ENCODE measurements around the gene IL17RE.
"Not testable (repeated sequence)": the region's sequence is repeated elsewhere in the genome, so short reads cannot be mapped to it uniquely, and the experiment has no call there.

IL17RE gene

GRCh38 chr3:9935966-9936510 lies 33.4 kb downstream of the IL17RE start:
- no peak for DNase-seq

- no peak for DNase-seq
Measured at GRCh38 chr3:9937486-9938238, 35.0 kb downstream of the IL17RE start.

GRCh38 chr3:9938966-9939365 lies 36.3 kb downstream of the IL17RE start:
- DNase-seq = no peak

- DNase-seq = not testable (repeated sequence)
Measured at GRCh38 chr3:9939906-9940305, 37.3 kb downstream of the IL17RE start.

- DNase-seq = no peak
Measured at GRCh38 chr3:9940746-9941145, 38.1 kb downstream of the IL17RE start.

- DNase-seq = no peak
Measured at GRCh38 chr3:9942164-9942563, 39.5 kb downstream of the IL17RE start.

GRCh38 chr3:9942934-9943690 lies 40.5 kb downstream of the IL17RE start:
- no peak for DNase-seq

GRCh38 chr3:9944271-9944670 lies 41.6 kb downstream of the IL17RE start:
- DNase-seq = no peak

GRCh38 chr3:9945358-9945757 lies 42.7 kb downstream of the IL17RE start:
- DNase-seq = no peak

GRCh38 chr3:9946112-9947024 lies 43.7 kb downstream of the IL17RE start:
- DNase-seq = peak; percentile 72

- no peak for DNase-seq
Measured at GRCh38 chr3:9947025-9947995, 44.7 kb downstream of the IL17RE start.

- DNase-seq = no peak
Measured at GRCh38 chr3:9948586-9948985, 45.9 kb downstream of the IL17RE start.

GRCh38 chr3:9949115-9949514 lies 46.5 kb downstream of the IL17RE start:
- no peak for DNase-seq

- DNase-seq = no peak
Measured at GRCh38 chr3:9949626-9950025, 47.0 kb downstream of the IL17RE start.

- peak; percentile 13 for DNase-seq
Measured at GRCh38 chr3:9951126-9951525, 48.5 kb downstream of the IL17RE start.

- DNase-seq = no peak
Measured at GRCh38 chr3:9951598-9951961, 48.9 kb downstream of the IL17RE start.

GRCh38 chr3:9951962-9952805 lies 49.5 kb downstream of the IL17RE start, which contains the start of gene PRRT3:
Gene PRRT3 (minus strand): TSS chr3:9952408. CDS start chr3:9950115, 2,293 bp downstream.
- peak; percentile 63 for DNase-seq

- no peak for DNase-seq
Measured at GRCh38 chr3:9955067-9955502, 52.4 kb downstream of the IL17RE start.

GRCh38 chr3:9955611-9956352 lies 53.1 kb downstream of the IL17RE start:
- DNase-seq = no peak

GRCh38 chr3:9957214-9957613 lies 54.6 kb downstream of the IL17RE start:
- DNase-seq = no peak

Data from stimulated activated CD4-positive, alpha-beta T cell treated with anti-CD3 and anti-CD28 coated beads, Interleukin-12 subunit alpha, Interleukin-12 subunit beta, amount 100 ng/mL, for 4 hours (primary cell).